Cardiac septum (tissue), 1 donor: ENCODE measurements around the gene OPCML. TPM values are rescaled to one million over a fixed set of nuclear protein-coding genes. Genes with fewer than 3 reads are reported as not detected.

Experiments
- DNase-seq: peaks from one replicate; pipeline ENCODE4 v3.0.0-alpha.2; 2020; ENCODE audit warnings: low spot score
- intact Hi-C: fragments of 100-400 bp; cut with DNase I; formaldehyde crosslinking; loops from one replicate; pipeline ENCODE4 v1.14.0; 2022
- total RNA-seq: library from RNA; stranded (reverse); fragmentation: NEBNext Ultra II Directional; extraction: Animal tissue kit (Norgen Biotek cat#: 25700); gene quantifications from one replicate; pipeline ENCODE4 v1.2.1, GENCODE V29; 2021
- donor health status: DM: no; HTN: no; CAD: no.

OPCML gene
- total RNA-seq, 1 donor from 2014 or later: 0.27 TPM

DNA sequence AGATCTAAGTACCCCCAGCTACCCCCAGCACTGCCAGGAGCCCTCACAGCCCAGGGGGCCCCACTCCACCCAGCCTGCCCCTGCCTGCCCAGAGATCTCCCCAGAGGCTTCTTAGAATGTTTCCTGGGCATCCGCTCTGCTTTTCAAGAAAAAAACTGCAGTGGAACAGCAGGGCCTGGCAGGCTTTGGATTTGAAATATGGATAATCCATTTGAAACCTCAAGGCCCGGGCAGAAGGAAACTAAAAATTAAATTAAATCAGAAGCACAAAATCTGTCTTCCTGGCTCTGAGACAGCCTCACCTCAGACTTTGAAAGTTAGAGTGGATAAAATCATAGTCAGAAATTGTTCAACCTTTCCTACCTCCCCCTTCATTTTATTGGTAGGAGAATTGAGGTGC, 273.6 kb downstream of the OPCML start:
- DNase-seq: no peak
- intact Hi-C loops: no loop called here

DNA sequence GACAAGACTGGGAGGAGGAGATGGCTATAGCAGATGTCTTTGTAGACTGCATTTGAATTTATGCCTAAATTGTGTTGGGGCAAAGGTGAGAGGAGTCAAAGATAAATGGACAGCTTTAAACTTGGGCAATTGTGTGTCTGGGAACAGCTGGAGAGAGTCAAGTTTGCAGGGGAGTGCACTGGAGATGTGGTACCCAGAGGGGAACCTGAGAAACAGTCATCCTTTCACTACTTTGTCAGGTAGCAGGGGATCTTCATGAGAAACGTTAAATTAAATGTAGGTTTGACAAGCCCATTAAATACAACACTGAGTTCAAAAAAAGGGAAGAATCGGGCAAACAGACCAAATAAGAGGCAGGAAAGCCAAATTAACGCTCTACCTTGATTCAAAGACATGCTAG, 277.7 kb downstream of the OPCML start:
- intact Hi-C loops: no loop called here
- no peak for DNase-seq

DNA sequence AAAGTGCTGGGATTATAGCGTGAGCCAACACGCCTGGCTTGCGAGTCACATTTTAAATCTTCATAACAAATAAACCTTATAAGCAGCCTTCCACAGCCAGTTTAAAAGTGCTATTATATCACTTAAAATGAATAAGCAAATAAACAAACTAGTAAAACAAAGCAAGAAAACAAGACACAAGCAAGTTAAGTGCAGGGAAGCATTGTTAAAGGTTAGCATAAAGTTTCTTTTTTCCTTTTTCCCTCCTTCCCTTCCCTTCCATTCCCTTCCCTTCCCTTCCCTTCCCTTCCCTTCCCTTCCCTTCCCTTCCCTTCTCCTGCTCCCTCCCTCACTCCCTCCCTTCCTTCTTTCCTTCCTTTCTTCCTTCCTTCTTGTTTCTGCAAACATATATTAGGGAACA, 278.7 kb downstream of the OPCML start:
- intact Hi-C loops: no loop called here

DNA sequence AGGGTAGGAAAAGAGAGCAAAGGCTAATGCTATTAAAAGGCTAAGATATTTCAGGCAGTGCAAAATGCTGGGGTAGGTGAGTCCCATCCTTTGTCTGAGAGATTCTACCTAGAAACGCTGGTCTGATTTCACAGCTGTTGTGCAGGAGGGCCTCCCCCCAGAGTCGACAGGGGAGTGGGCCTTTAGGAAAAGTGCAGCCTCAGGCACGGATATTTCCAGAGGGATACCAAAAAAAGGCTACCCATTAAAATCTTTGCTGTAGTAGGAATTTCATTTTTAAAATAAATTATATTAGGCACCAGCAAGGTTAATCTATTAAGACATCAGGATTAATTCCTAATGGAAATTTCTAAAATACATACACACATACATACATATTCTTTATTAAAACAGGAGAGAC, 280.5 kb downstream of the OPCML start:
- no peak for DNase-seq
- intact Hi-C loops: no loop called here

More for the DNA sequence above, 278.7 kb downstream of the OPCML start:
- DNase-seq: no peak

DNA sequence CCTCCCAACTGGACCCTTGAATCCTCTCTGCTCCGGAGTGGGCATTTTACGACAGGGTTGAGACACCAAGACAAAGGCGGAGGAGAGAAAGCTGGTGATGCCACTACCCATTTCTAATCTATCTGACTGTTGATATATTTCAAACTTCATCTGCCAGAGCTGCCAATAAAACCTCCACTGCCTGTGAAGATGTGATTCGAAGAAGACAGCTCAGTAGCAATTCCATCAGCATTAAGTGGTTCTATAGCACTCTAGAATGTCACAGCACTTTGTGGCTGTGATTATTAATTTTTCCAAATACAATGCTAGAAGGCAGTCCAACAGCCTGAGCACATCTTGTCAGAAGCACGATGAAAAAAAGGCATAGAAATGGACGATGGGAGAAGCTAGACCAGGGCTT, 282.8 kb downstream of the OPCML start:
- DNase-seq: no peak

DNA sequence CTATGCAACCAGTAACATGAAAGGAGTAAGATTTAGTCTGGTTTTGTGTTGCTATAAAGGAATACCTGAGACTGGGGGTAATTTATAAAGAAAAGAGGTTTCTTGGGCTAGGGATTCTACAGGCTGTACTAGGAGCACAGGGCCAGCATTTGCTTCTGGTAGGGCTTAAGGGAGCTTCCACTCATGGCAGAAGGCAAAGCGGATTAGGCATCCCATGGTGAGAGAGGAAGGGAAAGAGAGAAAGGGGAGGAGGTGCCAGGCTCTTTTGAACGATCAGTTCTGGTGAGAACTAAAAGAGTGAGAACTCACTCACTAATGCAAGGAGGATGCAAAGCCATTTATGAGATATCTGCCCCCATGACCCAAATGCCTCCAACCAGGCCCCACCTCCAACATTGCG, 283.2 kb downstream of the OPCML start:
- DNase-seq: no peak
- intact Hi-C loops: no loop called here

More for the DNA sequence above, 282.8 kb downstream of the OPCML start:
- intact Hi-C loops: no loop called here

DNA sequence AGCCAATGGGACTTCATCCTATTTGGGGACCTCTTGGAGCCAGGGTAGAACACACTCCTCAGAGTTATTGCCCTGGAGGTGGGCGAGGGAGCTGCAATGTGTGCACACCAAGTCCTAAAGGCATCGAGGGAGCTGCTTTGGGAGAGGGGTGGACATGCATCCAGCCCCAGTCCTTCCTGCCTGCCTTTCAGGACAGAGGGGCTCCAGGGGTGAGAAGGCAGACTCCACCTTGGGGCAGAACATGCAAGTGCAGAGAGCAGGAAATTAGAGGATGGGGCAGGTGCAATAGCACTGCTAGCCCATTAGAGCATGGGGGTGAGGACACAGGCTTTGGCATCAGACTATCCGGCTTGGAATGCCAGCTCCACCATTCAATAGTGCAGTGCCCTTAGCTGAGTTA, 288.5 kb downstream of the OPCML start:
- intact Hi-C loops: no loop called here

DNA sequence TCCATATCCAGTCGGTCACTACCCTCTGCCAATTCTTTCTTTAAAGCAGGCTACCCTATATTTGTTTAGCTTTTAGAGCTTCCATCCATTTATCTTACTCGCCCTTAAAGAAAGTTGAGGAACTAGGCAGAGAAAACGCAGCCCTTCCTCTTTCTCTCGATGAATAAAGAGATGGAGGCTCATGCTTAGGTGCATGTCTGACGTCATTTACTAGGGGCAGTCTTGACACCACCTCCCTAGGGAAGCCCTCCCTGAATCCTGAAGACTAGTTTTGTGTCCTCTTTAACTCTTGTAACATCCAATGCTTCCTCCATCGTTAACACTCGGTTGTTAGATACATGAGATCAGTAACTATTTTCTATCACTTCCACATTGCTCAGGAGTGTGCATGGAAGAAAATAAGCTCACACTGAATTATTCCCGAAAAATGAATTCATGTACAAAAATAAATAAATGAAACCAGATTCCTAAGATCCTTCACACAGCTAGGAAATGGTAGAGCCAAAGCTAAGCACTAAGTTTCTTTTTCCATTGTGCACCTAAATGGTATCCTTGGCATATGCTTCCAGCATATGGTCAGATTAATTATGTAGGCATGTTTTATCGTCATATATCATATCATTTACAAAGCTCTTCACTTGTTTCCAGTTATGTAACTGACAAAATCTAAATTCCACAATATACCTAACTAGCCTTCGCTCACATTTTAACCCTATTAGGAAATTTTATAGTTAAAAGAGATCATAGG, 291.2 kb downstream of the OPCML start:
- DNase-seq: no peak
- intact Hi-C loops: no loop called here

More for the DNA sequence above, 288.5 kb downstream of the OPCML start:
- no peak for DNase-seq

DNA sequence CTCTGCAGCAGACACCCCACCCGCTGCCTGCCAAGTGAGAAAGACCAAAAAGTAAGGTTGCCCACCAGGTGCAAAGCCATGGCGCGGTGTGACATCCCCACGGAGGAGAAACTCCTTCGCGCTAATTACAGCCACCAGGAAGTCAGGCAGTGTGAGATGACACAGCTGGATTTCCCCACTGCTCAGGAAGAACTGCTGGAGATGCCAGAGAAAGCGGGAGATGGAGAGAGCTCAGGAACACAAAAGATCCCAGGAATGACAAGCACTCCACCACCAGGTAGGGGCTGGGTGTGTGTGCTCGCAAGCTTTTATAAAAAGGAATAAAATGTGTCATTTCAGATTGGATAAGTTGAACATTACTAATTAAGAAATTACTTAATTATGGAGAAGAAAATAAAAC, 292.7 kb downstream of the OPCML start:
- no peak for DNase-seq
- intact Hi-C loops: no loop called here

DNA sequence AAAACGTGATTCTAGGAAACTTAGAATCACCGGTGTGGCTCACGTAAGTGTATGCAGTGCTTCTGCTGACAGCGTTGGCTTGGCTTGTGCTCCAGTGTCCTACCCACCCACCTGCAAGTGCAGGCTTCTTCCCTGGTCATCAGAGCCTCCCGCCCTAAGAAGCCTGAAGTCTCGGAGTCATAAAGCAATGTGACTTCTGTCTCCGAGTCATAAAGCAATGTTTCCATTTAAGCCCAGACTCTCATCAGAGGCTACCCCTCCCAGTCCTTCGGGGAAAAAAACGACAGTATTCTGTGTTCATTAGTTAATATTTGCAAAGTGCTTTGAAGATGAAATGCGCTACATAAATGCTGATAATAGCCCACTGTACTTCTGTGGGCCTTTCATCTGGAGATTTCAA, 293.8 kb downstream of the OPCML start:
- intact Hi-C loops: no loop called here
- DNase-seq: no peak

DNA sequence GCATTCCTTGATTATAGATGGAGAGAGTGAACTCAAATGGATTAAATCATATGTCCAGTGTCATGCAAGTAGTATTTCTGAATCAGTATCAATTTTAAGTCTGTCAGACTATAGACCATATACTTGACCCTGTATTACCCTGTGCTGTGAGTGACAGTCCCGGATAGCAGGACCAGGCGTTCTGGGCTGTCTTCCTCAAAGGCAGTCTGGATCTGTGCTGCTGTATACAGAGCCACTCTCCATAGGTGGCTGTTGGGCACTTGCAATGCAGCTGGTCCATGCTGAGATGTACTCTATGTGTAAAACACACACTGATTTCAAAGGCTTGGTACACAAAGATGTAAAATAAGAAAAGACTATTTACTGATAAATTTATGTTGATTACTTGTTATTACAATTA, 294.3 kb downstream of the OPCML start:
- no peak for DNase-seq
- intact Hi-C loops: no loop called here

DNA sequence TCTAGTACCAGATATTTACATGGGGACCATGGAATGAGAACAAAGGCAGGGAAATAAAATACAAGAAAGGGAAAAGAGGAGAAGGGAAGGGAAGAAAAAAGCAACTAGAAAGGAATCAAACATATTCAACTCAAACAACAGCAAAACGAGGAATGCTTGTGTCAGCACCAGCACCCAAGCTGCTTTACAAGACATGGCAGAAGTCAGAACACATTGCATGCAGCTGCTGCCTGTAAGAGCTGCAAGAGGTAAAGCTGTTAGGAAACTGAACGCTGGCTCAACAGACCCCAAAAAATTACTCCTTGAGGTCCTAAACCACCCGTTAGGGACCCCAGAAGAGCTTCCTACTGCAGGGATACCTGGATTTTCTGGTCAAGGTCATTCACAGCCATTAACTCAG, 296.9 kb downstream of the OPCML start:
- no peak for DNase-seq
- intact Hi-C loops: no loop called here

DNA sequence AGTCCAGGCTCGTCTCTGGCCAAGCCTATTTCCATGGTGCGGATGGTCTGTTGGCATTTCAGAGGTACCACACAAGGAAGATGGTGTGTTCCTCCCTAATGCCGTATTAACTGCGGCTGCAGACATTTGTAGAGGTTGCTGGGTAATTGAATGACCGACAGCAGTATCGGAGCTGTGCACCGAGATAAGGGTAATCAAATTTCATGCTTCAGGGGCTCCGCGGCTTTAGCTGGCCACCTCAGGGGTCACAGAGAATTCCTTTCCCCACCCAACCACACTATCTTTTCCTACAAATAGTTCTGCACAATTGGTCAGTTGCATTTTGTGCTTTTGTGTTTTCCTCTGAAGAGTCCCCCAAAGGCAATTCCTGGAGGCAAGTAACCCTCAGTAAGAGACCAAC, 297.4 kb downstream of the OPCML start:
- intact Hi-C loops: no loop called here
- DNase-seq: no peak

DNA sequence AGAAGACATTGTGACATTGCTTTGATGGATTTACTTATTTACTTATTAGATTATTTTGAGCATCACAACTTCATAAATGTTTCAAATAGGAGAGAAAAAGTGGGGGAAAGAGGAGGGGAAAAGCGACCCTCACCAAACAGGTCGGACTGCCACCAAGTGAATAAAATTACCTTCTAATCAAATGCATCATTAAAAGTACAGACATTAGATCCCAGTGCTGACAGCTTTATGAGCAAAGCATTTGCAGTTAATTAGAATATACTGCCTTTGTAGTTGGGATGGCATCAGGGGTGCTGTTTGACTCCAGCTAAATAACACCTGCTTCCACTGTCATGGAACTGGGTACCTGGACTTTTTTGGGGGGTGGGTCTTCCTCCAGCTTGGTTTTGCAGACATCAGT, 299.6 kb downstream of the OPCML start:
- DNase-seq: no peak
- intact Hi-C loops: no loop called here

DNA sequence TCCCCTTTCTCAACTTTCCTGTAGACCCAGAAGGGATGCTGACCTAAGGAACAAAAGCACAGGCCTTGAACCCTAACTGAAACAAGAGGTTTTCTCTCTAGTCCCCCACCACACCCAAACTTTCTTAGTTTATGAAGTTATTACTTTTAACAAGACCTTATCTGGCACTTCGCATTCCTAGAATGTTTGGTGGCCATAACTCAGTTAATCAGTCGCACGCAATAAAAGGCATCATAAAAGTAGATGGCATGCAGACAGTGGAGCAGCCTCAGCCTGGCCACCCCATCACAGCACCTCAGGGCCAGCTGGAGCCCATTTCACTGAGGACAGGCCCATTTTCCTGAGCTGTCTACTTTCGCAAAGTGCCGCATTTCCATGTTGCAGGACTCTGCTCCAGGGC, 301.9 kb downstream of the OPCML start:
- intact Hi-C loops: no loop called here

DNA sequence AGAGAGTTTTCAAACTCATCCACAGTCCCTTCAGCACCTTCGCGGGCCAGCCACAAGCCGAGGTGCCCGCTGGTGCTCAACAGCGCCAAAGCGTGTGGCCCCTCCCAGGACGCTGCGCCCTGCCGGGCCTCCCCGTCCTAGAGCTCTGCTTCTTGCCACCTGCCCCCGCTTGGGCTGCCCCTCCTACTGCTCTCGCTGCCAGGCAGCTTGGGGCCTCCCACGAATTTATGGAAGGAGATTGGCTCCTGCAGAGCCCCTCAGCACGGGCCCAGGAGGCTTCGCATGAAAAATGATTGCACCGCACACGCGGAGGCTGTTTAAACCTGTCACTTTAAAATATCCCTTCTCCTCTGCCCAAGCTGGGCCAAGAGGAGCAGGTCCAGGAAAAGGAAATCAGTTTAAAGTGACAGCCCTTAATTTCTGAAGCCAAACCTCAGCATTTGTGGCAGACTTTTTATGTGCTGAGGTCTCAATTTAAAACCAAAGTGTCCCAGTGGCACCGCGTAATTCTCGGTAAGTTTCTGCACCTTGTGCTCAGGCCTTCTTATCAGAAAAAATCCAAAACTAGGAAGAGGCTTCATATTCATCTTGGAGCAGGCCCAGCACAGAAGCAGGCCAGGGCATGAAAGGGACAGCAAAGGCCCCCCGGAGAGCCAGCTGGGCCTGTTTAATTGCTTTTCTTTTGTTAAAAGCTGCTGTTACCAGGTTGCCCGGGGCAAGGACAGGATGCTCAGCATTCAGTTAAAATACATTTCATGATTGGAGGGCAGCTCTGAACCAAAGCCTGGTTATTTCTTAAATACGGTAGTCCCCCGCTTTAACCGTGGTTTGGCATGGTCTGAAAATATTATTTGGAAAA, 303.6 kb downstream of the OPCML start:
- no peak for DNase-seq
- intact Hi-C loops: no loop called here

More for the DNA sequence above, 301.9 kb downstream of the OPCML start:
- DNase-seq: no peak

DNA sequence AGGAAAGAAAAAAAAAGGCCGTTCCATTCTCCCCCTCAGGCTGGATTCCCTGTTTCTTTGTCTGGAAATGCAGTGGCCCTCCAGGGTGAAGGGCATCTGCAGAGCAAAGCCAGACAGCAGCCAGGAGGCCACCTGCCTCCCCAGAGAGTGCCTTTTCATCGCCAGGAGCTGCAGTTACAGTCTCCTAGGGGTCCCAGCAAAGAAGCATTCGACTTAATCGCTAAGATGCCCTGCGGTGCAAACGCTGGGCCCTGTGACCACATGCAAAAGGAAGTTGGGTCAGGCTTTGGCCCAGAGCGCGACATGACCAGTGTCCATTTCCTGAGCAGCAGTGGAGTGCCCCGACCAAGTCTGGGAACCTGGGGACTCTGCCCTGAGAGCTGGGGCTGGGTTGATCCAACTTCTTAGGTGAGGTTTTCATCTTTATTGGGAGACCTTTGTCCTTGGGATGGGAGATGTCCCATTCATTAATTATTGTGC, 304.6 kb downstream of the OPCML start:
- no peak for DNase-seq
- intact Hi-C loops: no loop called here

DNA sequence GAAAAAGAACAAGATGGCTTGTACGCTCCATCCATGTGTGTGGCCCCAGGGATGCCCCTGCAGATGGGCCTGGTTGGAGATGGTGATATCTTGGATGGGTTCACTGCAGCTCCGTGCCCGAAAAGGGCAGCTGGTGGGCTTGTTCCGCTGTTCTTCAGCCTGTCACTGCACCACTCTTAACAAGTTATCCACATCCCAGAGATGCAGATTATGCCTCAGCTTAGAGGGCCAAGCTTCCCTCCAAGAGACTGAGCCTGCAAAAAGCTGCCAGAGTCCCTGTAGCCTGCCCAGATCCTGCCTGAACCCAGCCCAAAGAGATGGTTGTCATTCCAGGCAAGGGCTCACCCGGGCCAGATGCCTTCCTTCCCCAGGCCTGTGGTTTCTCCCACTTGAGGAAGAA, 308.0 kb downstream of the OPCML start:
- no peak for DNase-seq
- intact Hi-C loops: no loop called here

DNA sequence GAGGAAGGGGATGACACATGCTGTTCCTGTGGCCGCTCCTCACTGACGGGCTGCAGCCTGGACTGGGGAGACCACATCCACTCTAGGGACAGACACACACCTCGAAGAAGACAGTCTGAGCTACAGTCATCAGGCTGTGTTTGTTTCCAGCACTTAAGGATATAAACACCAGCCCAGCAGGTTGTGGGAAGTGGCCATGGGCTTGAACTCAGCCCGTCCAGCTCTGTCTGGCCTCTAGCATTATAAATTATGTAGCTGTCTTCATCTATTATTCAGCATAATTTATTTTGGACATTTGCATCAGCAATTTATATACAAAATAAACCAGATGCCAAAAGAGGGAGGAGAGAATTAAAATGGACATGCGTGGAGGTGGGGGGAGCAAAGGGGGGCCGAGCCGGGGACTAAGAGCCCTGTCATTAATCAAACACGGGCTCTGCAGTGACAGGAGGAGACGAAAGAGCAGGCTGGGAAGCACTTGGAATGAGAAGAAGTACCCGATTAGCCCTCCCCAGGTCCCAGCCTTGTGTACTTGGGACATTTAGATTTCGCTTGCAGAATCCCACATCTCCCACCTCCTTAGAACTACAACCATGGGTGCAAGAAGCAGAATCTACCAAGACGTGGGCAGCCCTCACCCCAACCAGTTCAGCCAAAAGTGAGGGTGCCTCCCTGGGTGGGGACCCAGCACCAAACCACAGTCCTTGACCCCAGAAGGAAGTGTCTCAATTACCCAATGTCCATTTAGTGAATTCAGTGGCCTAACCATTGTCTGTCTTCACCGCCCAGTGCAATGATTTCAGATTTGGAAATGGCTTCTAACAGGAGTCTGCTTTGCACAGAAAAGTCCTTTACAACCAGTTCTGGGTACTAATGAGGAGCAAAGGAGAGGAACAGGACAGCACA, 309.6 kb downstream of the OPCML start:
- no peak for DNase-seq
- intact Hi-C loops: no loop called here

DNA sequence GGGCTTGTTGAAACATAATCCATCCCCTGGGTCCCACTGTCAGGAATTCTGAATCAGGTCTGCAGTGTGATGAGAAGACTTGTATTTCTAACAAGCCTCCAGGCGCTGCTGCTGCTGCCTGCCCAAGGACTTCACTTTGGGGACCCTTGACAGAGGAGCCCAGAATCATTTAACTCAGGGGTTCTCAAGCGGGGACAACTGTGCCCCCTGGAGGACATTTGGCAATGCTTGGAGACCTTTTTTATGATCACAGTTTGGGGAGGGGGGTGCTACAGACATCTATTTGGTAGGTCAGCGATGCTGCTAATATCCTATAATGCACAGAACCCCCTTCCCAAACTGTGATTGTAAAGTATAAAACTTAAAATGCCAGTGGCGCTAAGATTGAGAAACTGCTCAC, 312.8 kb downstream of the OPCML start:
- no peak for DNase-seq
- intact Hi-C loops: no loop called here
